Neural cell (in vitro differentiated cells): ENCODE data around the gene ARID4A.
"Not testable (repeated sequence)": the region's sequence is repeated elsewhere in the genome, so short reads cannot be mapped to it uniquely, and the experiment has no call there.

Experiments
- MXI1 ChIP-seq: fragments of 450-650 bp; conservative IDR thresholded peaks from 2 replicates; pipeline ENCODE4 v1.6.1; 2014; ENCODE audit warnings: antibody characterized with exemption, mild to moderate bottlenecking; ENCODE audit not compliant: poor library complexity, severe bottlenecking
- TAF1 ChIP-seq: IDR thresholded peaks from 2 replicates; pipeline ENCODE4 v1.6.1; 2012; ENCODE audit warnings: low read depth
- TF ChIP-seq, protein P1 (sequence below): fragments of 450-650 bp; IDR thresholded peaks from 2 replicates; pipeline ENCODE4 v1.5.1; 2014; ENCODE audit warnings: antibody characterized with exemption, mild to moderate bottlenecking, moderate library complexity; ENCODE audit not compliant: poor library complexity, severe bottlenecking

DNA sequence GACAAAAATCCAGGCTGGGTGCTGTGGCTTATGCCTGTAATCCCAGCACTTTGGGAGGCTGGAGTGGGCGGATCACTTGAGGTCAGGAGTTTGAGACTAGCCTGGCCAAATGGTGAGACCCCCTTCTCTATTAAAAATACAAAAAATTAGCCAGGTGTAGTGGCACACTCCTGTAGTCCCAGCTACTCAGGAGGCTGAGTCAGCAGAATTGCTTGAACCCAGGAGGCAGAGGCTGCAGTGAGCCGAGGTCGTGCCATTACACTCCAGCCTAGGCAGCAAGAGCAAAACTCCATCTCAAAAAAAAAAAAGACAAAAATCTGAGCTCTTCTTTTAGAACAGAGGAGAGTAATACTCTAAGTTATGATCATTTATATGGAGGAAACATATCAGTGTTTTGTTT, 45.2 kb downstream of the ARID4A start:
- TF ChIP-seq, protein P1, sequence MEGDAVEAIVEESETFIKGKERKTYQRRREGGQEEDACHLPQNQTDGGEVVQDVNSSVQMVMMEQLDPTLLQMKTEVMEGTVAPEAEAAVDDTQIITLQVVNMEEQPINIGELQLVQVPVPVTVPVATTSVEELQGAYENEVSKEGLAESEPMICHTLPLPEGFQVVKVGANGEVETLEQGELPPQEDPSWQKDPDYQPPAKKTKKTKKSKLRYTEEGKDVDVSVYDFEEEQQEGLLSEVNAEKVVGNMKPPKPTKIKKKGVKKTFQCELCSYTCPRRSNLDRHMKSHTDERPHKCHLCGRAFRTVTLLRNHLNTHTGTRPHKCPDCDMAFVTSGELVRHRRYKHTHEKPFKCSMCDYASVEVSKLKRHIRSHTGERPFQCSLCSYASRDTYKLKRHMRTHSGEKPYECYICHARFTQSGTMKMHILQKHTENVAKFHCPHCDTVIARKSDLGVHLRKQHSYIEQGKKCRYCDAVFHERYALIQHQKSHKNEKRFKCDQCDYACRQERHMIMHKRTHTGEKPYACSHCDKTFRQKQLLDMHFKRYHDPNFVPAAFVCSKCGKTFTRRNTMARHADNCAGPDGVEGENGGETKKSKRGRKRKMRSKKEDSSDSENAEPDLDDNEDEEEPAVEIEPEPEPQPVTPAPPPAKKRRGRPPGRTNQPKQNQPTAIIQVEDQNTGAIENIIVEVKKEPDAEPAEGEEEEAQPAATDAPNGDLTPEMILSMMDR, result not testable (repeated sequence)
- not testable (repeated sequence) for TF ChIP-seq TAF1, MXI1
